ENCODE data around the gene CD27. TPM values are rescaled to one million over a fixed set of nuclear protein-coding genes. Genes with fewer than 3 reads are reported as not detected.

The CD27 gene
- total RNA-seq (2022; extraction: Qiagen RNA extraction) = not detected in 5 replicates

DNA sequence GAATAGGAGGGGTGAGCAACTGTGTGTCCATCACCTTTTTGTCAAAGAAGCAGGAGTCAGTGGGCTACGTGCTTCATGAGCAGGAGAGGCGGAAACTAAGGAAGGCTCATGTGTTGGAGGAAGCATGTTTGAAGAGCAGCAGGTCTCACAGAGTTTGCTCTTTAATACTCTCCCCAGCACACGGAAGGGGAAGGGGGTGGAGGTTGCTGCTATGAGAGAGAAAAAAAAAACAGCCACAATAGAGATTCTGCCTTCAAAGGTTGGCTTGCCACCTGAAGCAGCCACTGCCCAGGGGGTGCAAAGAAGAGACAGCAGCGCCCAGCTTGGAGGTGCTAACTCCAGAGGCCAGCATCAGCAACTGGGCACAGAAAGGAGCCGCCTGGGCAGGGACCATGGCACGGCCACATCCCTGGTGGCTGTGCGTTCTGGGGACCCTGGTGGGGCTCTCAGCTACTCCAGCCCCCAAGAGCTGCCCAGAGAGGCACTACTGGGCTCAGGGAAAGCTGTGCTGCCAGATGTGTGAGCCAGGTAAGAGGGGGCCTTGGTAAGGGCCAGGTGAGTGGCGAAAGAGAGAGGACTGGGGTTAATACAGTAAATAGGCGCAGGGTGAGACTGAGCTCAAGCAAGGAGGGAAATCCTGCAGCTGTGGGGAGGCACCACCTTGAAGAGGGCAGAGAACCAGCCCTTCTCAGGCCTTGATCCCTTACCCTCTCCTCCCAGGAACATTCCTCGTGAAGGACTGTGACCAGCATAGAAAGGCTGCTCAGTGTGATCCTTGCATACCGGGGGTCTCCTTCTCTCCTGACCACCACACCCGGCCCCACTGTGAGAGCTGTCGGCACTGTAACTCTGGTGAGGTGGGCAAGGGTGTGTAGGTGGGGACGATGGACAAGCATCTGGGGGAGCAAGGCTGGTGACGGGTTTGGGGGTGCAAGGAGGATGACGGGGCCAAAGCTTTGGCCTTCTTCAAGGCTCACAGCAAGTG lies at the start of gene CD27:
Gene CD27 (plus strand): TSS at position 252 of the 985 bp plus-strand sequence. CDS start 141 bp downstream, at position 393.

GRCh38 chr12:6451348-6452244 lies 6.8 kb downstream of the CD27 start, which contains the start of gene TAPBPL:
Gene TAPBPL (plus strand): TSS chr12:6452042. CDS start chr12:6452249, 207 bp downstream.

DNA sequence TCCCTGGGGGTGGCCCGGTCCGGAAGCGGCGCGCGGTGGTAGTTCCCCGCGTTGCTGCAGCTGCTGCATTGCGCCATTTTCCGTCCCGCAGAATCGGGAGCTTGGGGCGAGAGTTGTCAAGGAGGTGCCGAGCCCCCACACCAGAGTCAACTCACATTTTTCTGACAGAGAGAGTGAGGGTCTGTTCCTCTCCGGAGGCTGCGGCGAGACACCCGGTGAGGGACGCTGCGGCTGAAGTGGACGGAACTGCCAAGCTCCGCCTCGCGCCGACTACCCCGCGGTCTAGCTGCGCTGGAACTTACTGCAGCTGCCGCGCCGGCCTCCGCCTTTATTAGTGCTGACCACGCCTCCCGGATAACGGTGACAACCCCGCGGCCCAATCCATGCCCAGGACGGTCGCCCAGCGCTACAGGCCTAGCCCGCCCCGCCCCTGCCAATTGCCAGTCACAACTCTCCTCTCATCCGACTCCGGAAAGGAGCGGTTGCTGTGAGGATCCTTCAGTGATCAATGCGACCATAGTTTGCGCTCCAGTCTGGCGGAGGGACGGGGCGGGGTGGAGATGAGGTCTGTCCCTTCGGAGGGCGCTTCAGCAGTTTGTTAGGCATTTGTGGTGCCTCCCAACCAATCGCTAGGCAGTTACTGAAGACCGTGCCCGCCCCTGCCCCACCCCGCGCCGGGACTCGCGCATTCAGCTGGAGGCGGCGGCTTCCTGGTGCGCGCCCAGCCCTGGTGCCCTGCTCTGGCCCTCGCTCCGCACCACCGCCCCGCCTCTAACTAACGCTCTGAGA lies 25.8 kb downstream of the CD27 start, which contains the start of gene VAMP1:
Gene VAMP1 (minus strand): TSS at position 303 of the 789 bp plus-strand sequence. CDS start 146 bp downstream, at position 157.

GRCh38 chr12:6492838-6493496 lies 48.2 kb downstream of the CD27 start, which contains the start of gene MRPL51:
Gene MRPL51 (minus strand): TSS chr12:6493262. CDS start chr12:6493136, 126 bp downstream.

GRCh38 chr12:6493497-6494257 lies 48.9 kb downstream of the CD27 start, which contains the start of gene NCAPD2:
Gene NCAPD2 (plus strand): TSS chr12:6494102. CDS start chr12:6495099, 997 bp downstream.

Other genes with a start within 250 kb of the CD27 start
- gene CD9, start 244.6 kb upstream of the CD27 start, total RNA-seq (2022; extraction: Qiagen RNA extraction) = 217 to 265 TPM (median 241 TPM) in 5 replicates
- 0.22 to 0.35 TPM (median 0.26 TPM) in 5 replicates for gene PLEKHG6, start 134.3 kb upstream of the CD27 start, total RNA-seq (2022; extraction: Qiagen RNA extraction)
- 472 to 566 TPM (median 544 TPM) in 5 replicates for gene TNFRSF1A, start 102.9 kb upstream of the CD27 start, total RNA-seq (2022; extraction: Qiagen RNA extraction)
- gene SCNN1A, start 69.4 kb upstream of the CD27 start, total RNA-seq (2022; extraction: Qiagen RNA extraction) = 16.8 to 31.6 TPM (median 27.9 TPM) in 5 replicates
- gene LTBR, start 60.8 kb upstream of the CD27 start, total RNA-seq (2022; extraction: Qiagen RNA extraction) = 192 to 255 TPM (median 245 TPM) in 5 replicates
- gene TAPBPL, start 7.1 kb downstream of the CD27 start, total RNA-seq (2022; extraction: Qiagen RNA extraction) = 3.1 to 3.6 TPM (median 3.5 TPM) in 5 replicates
- 8.7 to 13.1 TPM (median 12.6 TPM) in 5 replicates for gene VAMP1, start 25.7 kb downstream of the CD27 start, total RNA-seq (2022; extraction: Qiagen RNA extraction)
- gene MRPL51, start 48.3 kb downstream of the CD27 start, total RNA-seq (2022; extraction: Qiagen RNA extraction) = 277 to 325 TPM (median 291 TPM) in 5 replicates
- gene NCAPD2, start 49.1 kb downstream of the CD27 start, total RNA-seq (2022; extraction: Qiagen RNA extraction) = 44.6 to 67.9 TPM (median 62.9 TPM) in 5 replicates
- 6,774 to 8,699 TPM (median 8,412 TPM) in 5 replicates for gene GAPDH, start 89.6 kb downstream of the CD27 start, total RNA-seq (2022; extraction: Qiagen RNA extraction)
- gene IFFO1, start 111.1 kb downstream of the CD27 start, total RNA-seq (2022; extraction: Qiagen RNA extraction) = 1.3 to 2.0 TPM (median 1.5 TPM) in 5 replicates
- 84.8 to 101 TPM (median 93.6 TPM) in 5 replicates for gene NOP2, start 123.3 kb downstream of the CD27 start, total RNA-seq (2022; extraction: Qiagen RNA extraction)
- 61.0 to 71.4 TPM (median 66.7 TPM) in 5 replicates for gene CHD4, start 162.4 kb downstream of the CD27 start, total RNA-seq (2022; extraction: Qiagen RNA extraction)
- gene LPAR5, start 191.0 kb downstream of the CD27 start, total RNA-seq (2022; extraction: Qiagen RNA extraction) = 0.51 to 0.87 TPM (median 0.71 TPM) in 5 replicates
- 0.13 to 0.23 TPM (median 0.19 TPM) in 5 replicates for gene ACRBP, start 202.5 kb downstream of the CD27 start, total RNA-seq (2022; extraction: Qiagen RNA extraction)
- 11.8 to 15.1 TPM (median 12.9 TPM) in 5 replicates for gene ING4, start 218.2 kb downstream of the CD27 start, total RNA-seq (2022; extraction: Qiagen RNA extraction)
- 49.3 to 61.4 TPM (median 58.0 TPM) in 5 replicates for gene ZNF384, start 244.4 kb downstream of the CD27 start, total RNA-seq (2022; extraction: Qiagen RNA extraction)

All from A549 treated with dexamethasone at 1 μM for 4 hours (cell line).